HepG2 (cell line): Measurements from ENCODE around the gene TMX1. TPM values are rescaled to one million over a fixed set of nuclear protein-coding genes. Genes with fewer than 3 reads are reported as not detected.

Experiments used
- ISL2 ChIP-seq: sonication (generic); formaldehyde crosslinking; IDR thresholded peaks from 2 replicates; pipeline ENCODE4 v1.5.0; 2020; ENCODE audit warnings: missing genetic modification reagents
- KDM5A ChIP-seq: fragments of 200-600 bp; sonication (generic); IDR thresholded peaks from 2 replicates; pipeline ENCODE4 v1.7.0; 2018; ENCODE audit warnings: antibody characterized with exemption, mild to moderate bottlenecking, low read length, borderline replicate concordance
- KLF6 ChIP-seq: IDR thresholded peaks from 2 replicates; pipeline ENCODE4 v1.8.0; 2016; ENCODE audit warnings: missing biosample characterization, missing genetic modification reagents
- MEIS2 ChIP-seq: sonication (generic); formaldehyde crosslinking; IDR thresholded peaks from 2 replicates; pipeline ENCODE4 v1.9.0; 2021; ENCODE audit warnings: mild to moderate bottlenecking, missing genetic modification reagents
- ZNF12 ChIP-seq: sonication (generic); formaldehyde crosslinking; IDR thresholded peaks from 2 replicates; pipeline ENCODE4 v1.5.0; 2020; ENCODE audit warnings: missing genetic modification reagents
- ZNF274 ChIP-seq: sonication (generic); formaldehyde crosslinking; IDR thresholded peaks from 2 replicates; pipeline ENCODE4 v1.5.1; 2020; ENCODE audit warnings: mild to moderate bottlenecking, missing genetic modification reagents
- ZNF543 ChIP-seq: sonication (generic); formaldehyde crosslinking; IDR thresholded peaks from 2 replicates; pipeline ENCODE4 v1.4.0; 2020; ENCODE audit warnings: mild to moderate bottlenecking, missing genetic modification reagents
- ZNF614 ChIP-seq: IDR thresholded peaks from 2 replicates; pipeline ENCODE4 v1.6.1; 2018; ENCODE audit warnings: missing biosample characterization, missing genetic modification reagents, inconsistent platforms, borderline replicate concordance
- ZSCAN22 ChIP-seq: sonication (generic); formaldehyde crosslinking; IDR thresholded peaks from 2 replicates; pipeline ENCODE4 v1.4.0; 2020; ENCODE audit warnings: mild to moderate bottlenecking, missing genetic modification reagents
- polyA plus RNA-seq, 8 experiments: library from polyadenylated mRNA; depleted of rRNA in 3 of 8; stranded (reverse) in 7 of 8; unstranded in 1 of 8; fragments of >200 nt; fragmentation: Illumina TruSeq in 4 of 8; extraction: Trizol in 4 of 8; gene quantifications; 2 replicates each; pipeline versions ENCODE4 v1.2.1 to v1.2.3, GENCODE V29; 2011 to 2016; ENCODE audit warnings: low read depth in 4 of 8, missing spikeins in 1 of 8, mixed read lengths in 1 of 8; ENCODE audit not compliant: insufficient read depth in 1 of 8
- total RNA-seq, 5 experiments: library from RNA; depleted of rRNA; stranded (reverse); fragments of >200 nt; fragmentation: Illumina TruSeq; extraction: Trizol; gene quantifications; 2 replicates each; pipeline ENCODE4 v1.2.3, GENCODE V29; 2016; ENCODE audit warnings: low read depth in 1 of 5
- TF ChIP-seq, protein P1 (sequence below): sonication (generic); formaldehyde crosslinking; IDR thresholded peaks from 2 replicates; pipeline ENCODE4 v1.5.0; 2020; ENCODE audit warnings: mild to moderate bottlenecking, missing genetic modification reagents, borderline replicate concordance

The TMX1 gene
- total and polyA plus RNA-seq, 2 of the 13 experiments (the other 11 are each of a cell fraction or from before 2014, with no cell fraction given), result 23.0 to 56.8 TPM

- TF ChIP-seq, protein P1, sequence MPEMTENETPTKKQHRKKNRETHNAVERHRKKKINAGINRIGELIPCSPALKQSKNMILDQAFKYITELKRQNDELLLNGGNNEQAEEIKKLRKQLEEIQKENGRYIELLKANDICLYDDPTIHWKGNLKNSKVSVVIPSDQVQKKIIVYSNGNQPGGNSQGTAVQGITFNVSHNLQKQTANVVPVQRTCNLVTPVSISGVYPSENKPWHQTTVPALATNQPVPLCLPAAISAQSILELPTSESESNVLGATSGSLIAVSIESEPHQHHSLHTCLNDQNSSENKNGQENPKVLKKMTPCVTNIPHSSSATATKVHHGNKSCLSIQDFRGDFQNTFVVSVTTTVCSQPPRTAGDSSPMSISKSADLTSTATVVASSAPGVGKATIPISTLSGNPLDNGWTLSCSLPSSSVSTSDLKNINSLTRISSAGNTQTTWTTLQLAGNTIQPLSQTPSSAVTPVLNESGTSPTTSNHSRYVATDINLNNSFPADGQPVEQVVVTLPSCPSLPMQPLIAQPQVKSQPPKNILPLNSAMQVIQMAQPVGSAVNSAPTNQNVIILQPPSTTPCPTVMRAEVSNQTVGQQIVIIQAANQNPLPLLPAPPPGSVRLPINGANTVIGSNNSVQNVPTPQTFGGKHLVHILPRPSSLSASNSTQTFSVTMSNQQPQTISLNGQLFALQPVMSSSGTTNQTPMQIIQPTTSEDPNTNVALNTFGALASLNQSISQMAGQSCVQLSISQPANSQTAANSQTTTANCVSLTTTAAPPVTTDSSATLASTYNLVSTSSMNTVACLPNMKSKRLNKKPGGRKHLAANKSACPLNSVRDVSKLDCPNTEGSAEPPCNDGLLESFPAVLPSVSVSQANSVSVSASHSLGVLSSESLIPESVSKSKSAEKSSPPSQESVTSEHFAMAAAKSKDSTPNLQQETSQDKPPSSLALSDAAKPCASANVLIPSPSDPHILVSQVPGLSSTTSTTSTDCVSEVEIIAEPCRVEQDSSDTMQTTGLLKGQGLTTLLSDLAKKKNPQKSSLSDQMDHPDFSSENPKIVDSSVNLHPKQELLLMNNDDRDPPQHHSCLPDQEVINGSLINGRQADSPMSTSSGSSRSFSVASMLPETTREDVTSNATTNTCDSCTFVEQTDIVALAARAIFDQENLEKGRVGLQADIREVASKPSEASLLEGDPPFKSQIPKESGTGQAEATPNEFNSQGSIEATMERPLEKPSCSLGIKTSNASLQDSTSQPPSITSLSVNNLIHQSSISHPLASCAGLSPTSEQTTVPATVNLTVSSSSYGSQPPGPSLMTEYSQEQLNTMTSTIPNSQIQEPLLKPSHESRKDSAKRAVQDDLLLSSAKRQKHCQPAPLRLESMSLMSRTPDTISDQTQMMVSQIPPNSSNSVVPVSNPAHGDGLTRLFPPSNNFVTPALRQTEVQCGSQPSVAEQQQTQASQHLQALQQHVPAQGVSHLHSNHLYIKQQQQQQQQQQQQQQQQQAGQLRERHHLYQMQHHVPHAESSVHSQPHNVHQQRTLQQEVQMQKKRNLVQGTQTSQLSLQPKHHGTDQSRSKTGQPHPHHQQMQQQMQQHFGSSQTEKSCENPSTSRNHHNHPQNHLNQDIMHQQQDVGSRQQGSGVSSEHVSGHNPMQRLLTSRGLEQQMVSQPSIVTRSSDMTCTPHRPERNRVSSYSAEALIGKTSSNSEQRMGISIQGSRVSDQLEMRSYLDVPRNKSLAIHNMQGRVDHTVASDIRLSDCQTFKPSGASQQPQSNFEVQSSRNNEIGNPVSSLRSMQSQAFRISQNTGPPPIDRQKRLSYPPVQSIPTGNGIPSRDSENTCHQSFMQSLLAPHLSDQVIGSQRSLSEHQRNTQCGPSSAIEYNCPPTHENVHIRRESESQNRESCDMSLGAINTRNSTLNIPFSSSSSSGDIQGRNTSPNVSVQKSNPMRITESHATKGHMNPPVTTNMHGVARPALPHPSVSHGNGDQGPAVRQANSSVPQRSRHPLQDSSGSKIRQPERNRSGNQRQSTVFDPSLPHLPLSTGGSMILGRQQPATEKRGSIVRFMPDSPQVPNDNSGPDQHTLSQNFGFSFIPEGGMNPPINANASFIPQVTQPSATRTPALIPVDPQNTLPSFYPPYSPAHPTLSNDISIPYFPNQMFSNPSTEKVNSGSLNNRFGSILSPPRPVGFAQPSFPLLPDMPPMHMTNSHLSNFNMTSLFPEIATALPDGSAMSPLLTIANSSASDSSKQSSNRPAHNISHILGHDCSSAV (CRISPR knock-in tag), result no peak
- TF ChIP-seq ZNF12 (CRISPR knock-in tag) (no peak), KLF6 (CRISPR knock-in tag) (no peak), ZNF614 (CRISPR knock-in tag) (no peak), KDM5A (no peak), ZNF274 (CRISPR knock-in tag) (no peak), ZNF543 (CRISPR knock-in tag) (no peak), ISL2 (CRISPR knock-in tag) (no peak), MEIS2 (no peak), ZSCAN22 (CRISPR knock-in tag) (no peak)
These were observed 20.2 kb downstream of the TMX1 start (continued) for GRCh38 chr14:51260225-51260624.
